Tibial nerve (tissue), 4 donors: ENCODE measurements around the gene GAREM1. TPM values are rescaled to one million over a fixed set of nuclear protein-coding genes. Genes with fewer than 3 reads are reported as not detected.
A peak's percentile ranks its signal among the peaks of the same experiment; 100 is the strongest.

Source experiments
- DNase-seq, 2 donors: peaks; one replicate each; pipeline ENCODE4 v3.0.0-alpha.2; 2019; ENCODE audit warnings: low spot score in 2 of 2
- H3K27ac ChIP-seq, 4 donors: fragments of 200-600 bp; sonication (generic) in 3 of 4; one replicate each; pipeline ENCODE4 v1.5.1; 2017 to 2019; ENCODE audit warnings: mild to moderate bottlenecking in 1 of 4
- H3K27me3 ChIP-seq, 2 donors: fragments of 200-600 bp; sonication (generic) in 1 of 2; one replicate each; pipeline versions ENCODE4 v1.5.1 to v1.6.0; 2017 to 2019
- H3K36me3 ChIP-seq, 3 donors: fragments of 200-600 bp; sonication (generic); one replicate each; pipeline ENCODE4 v1.5.1; 2018 to 2019
- H3K4me1 ChIP-seq, 4 donors: fragments of 200-600 bp; sonication (generic) in 3 of 4; one replicate each; pipeline ENCODE4 v1.5.1; 2017 to 2019
- H3K4me3 ChIP-seq, 4 donors: fragments of 200-600 bp; sonication (generic) in 3 of 4; one replicate each; pipeline ENCODE4 v1.5.1; 2017 to 2019; ENCODE audit warnings: mild to moderate bottlenecking in 1 of 4, moderate library complexity in 1 of 4
- H3K9me3 ChIP-seq, 4 donors: fragments of 200-600 bp; sonication (generic) in 3 of 4; one replicate each; pipeline ENCODE4 v1.5.1; 2017 to 2019
- CTCF ChIP-seq, 5 experiments: fragments of 200-600 bp in 3 of 5; fragments of 450-650 bp in 2 of 5; sonication (generic) in 3 of 5; IDR thresholded peaks; one replicate each; pipeline ENCODE4 v1.5.1; 2016 to 2019; ENCODE audit warnings: antibody characterized with exemption in 5 of 5, mild to moderate bottlenecking in 3 of 5, moderate library complexity in 2 of 5
- EP300 ChIP-seq, 2 donors: sonication (generic); formaldehyde crosslinking; IDR thresholded peaks; one replicate each; pipeline ENCODE4 v1.6.1; 2017; ENCODE audit warnings: antibody characterized with exemption in 2 of 2, mild to moderate bottlenecking in 1 of 2
- POLR2A ChIP-seq, 2 donors: fragments of 450-650 bp; IDR thresholded peaks; one replicate each; pipeline ENCODE4 v1.6.1; 2017; ENCODE audit warnings: antibody characterized with exemption in 2 of 2, mild to moderate bottlenecking in 2 of 2, moderate library complexity in 2 of 2
- WGBS, 2 donors: methylation state at CpG; one replicate each; pipeline ENCODE4 v1.1.5; 2018; 5-methylcytosine and 5-hydroxymethylcytosine counted together
- total RNA-seq, 4 donors: library from RNA; depleted of rRNA; stranded (reverse); fragments of >200 nt; gene quantifications; one replicate each; pipeline ENCODE4 v1.1.0, GENCODE V29; 2016

The GAREM1 gene
- total RNA-seq, 4 donors from 2014 or later: 25.1 to 33.0 (median 30.7) TPM

GRCh38 chr18:32310774-32311173 is 159.9 kb downstream of the GAREM1 start:
- WGBS, 2 donors: 83 to 89% methylated on average over 2 of the region's 2 CpGs
- H3K27ac ChIP-seq: peak overlapping the region in 1 of 4 donors; percentile 84

GRCh38 chr18:32310101-32310500 is 160.6 kb downstream of the GAREM1 start:
- no peak for DNase-seq
- no peak for TF ChIP-seq CTCF (IDR thresholded peaks at IDR 0.05)
- TF ChIP-seq EP300 (IDR thresholded peaks at IDR 0.05): no peak
- no peak for TF ChIP-seq POLR2A (IDR thresholded peaks at IDR 0.05)
- Histone ChIP-seq H3K27ac (peak overlapping the region in 3 of 4 donors; percentile 23 to 84 (median 83)), H3K36me3 (no peaks in the 10 kb centered on the region), H3K4me3 (no peak overlapping the region), H3K9me3 (no peaks in the 10 kb centered on the region), H3K4me1 (peaks cover 0 to 36% (median 8%) of the 10 kb centered on the region in 4 donors), H3K27me3 (no peaks in the 10 kb centered on the region)
- 54 to 56% methylated on average over 5 of the region's 5 CpGs for WGBS, 2 donors

More at GRCh38 chr18:32310774-32311173, 159.9 kb downstream of the GAREM1 start:
- no peak for DNase-seq
- TF ChIP-seq POLR2A (IDR thresholded peaks at IDR 0.05) (no peak), EP300 (IDR thresholded peaks at IDR 0.05) (no peak), CTCF (IDR thresholded peaks at IDR 0.05) (no peak)
- Histone ChIP-seq H3K27me3 (no peaks in the 10 kb centered on the region), H3K4me3 (no peak overlapping the region), H3K4me1 (peaks cover 0 to 36% (median 8%) of the 10 kb centered on the region in 4 donors), H3K36me3 (no peaks in the 10 kb centered on the region), H3K9me3 (no peaks in the 10 kb centered on the region)

- Histone ChIP-seq H3K9me3 (no peaks in the 10 kb centered on the region), H3K4me1 (peaks cover 0 to 36% (median 8%) of the 10 kb centered on the region in 4 donors), H3K4me3 (no peak overlapping the region), H3K36me3 (no peaks in the 10 kb centered on the region), H3K27ac (peak overlapping the region; percentile 49 to 84 (median 73)), H3K27me3 (no peaks in the 10 kb centered on the region)
- no peak for DNase-seq
- WGBS, 2 donors: 25 to 31% methylated on average over 3 of the region's 3 CpGs
- TF ChIP-seq EP300 (IDR thresholded peaks at IDR 0.05) (peak in 1 of 2 donors; percentile 66), CTCF (IDR thresholded peaks at IDR 0.05) (no peak)
Measured at GRCh38 chr18:32308493-32309120, 162.1 kb downstream of the GAREM1 start.

- TF ChIP-seq CTCF (IDR thresholded peaks at IDR 0.05) (no peak), POLR2A (IDR thresholded peaks at IDR 0.05) (no peak), EP300 (IDR thresholded peaks at IDR 0.05) (no peak)
- no peak for DNase-seq
- Histone ChIP-seq H3K9me3 (no peaks in the 10 kb centered on the region), H3K27me3 (no peaks in the 10 kb centered on the region), H3K4me3 (no peak overlapping the region), H3K4me1 (peaks cover 0 to 49% (median 0%) of the 10 kb centered on the region in 4 donors), H3K27ac (peak overlapping the region in 2 of 4 donors; percentile 57 to 61), H3K36me3 (no peaks in the 10 kb centered on the region)
- 83 to 84% methylated on average over 4 of the region's 4 CpGs for WGBS, 2 donors
Measured at GRCh38 chr18:32303400-32303799, 167.3 kb downstream of the GAREM1 start.

- TF ChIP-seq POLR2A (IDR thresholded peaks at IDR 0.05): no peak
- TF ChIP-seq EP300 (IDR thresholded peaks at IDR 0.05): no peak
- TF ChIP-seq CTCF (IDR thresholded peaks at IDR 0.05): no peak
- H3K9me3 ChIP-seq: no peaks in the 10 kb centered on the region
- no peaks in the 10 kb centered on the region for H3K27me3 ChIP-seq
- H3K36me3 ChIP-seq: no peaks in the 10 kb centered on the region
- peak overlapping the region in 2 of 4 donors; percentile 57 to 61 for H3K27ac ChIP-seq
- no peak overlapping the region for H3K4me3 ChIP-seq
- no peak for DNase-seq
- 63 to 82% methylated on average over 5 of the region's 5 CpGs for WGBS, 2 donors
- peaks cover 0 to 50% (median 2%) of the 10 kb centered on the region in 4 donors for H3K4me1 ChIP-seq
Measured at GRCh38 chr18:32302806-32303205, 167.9 kb downstream of the GAREM1 start.
